ENCODE results near the gene SMIM38. TPM values are rescaled to one million over a fixed set of nuclear protein-coding genes. Genes with fewer than 3 reads are reported as not detected.
A peak's percentile ranks its signal among the peaks of the same experiment; 100 is the strongest.

SMIM38 gene
- total and polyA plus RNA-seq, 4 experiments from 2014 or later, result 0.50 to 0.70 TPM; not detected in 2

GRCh38 chr11:69156235-69156639 is 502 bp downstream of the SMIM38 start:
- peaks cover 0 to 5% (median 1%) of the 10 kb centered on the region in 4 donors for H3K4me1 Mint-ChIP-seq
- Histone ChIP-seq H3K4me3 (ENCODE audit: low read length in 2 of 2) (no peak overlapping the region), H3K27me3 (ENCODE audit: insufficient read depth, low read length) (no peaks in the 10 kb centered on the region), H3K27ac (ENCODE audit: low read depth, low read length) (no peak overlapping the region), H3K4me1 (ENCODE audit: insufficient read depth, low read length) (no peaks in the 10 kb centered on the region), H3K9me3 (ENCODE audit: control insufficient read depth in 1 of 2, low read length in 2 of 2) (no peaks in the 10 kb centered on the region), H3K36me3 (ENCODE audit: insufficient read depth, low read length) (no peaks in the 10 kb centered on the region)
- DNase-seq, result no peak
- no peaks in the 10 kb centered on the region for H3K36me3 Mint-ChIP-seq
- no peaks in the 10 kb centered on the region for H3K9me3 Mint-ChIP-seq
- ChIA-PET CTCF (ENCODE audit: partially characterized antibody) (no interaction called here), POLR2A (ENCODE audit: partially characterized antibody) (no interaction called here)
- intact Hi-C loops (cut with micrococcal nuclease), result no loop called here
- peaks cover 1 to 5% of the 10 kb centered on the region in 2 donors for H3K27me3 Mint-ChIP-seq
- peak overlapping the region in 1 of 8 donors; percentile 29 for H3K4me3 Mint-ChIP-seq
- H3K27ac Mint-ChIP-seq, result no peak overlapping the region

GRCh38 chr11:69156673-69157155 is 979 bp downstream of the SMIM38 start:
- POLR2A ChIA-PET (ENCODE audit: partially characterized antibody), result no interaction called here
- CTCF ChIA-PET (ENCODE audit: partially characterized antibody), result no interaction called here
- intact Hi-C loops (cut with micrococcal nuclease), result no loop called here
- H3K27me3 ChIP-seq (ENCODE audit: insufficient read depth, low read length), result no peaks in the 10 kb centered on the region
- no peak overlapping the region for H3K27ac Mint-ChIP-seq
- no peaks in the 10 kb centered on the region for H3K36me3 ChIP-seq (ENCODE audit: insufficient read depth, low read length)
- peaks cover 2 to 5% of the 10 kb centered on the region in 2 donors for H3K27me3 Mint-ChIP-seq
- H3K27ac ChIP-seq (ENCODE audit: low read depth, low read length), result no peak overlapping the region
- peaks cover 0 to 5% (median 1%) of the 10 kb centered on the region in 4 donors for H3K4me1 Mint-ChIP-seq
- H3K4me1 ChIP-seq (ENCODE audit: insufficient read depth, low read length), result no peaks in the 10 kb centered on the region
- H3K4me3 Mint-ChIP-seq, result peak overlapping the region in 1 of 8 donors; percentile 29
- DNase-seq, result no peak
- peaks cover 0 to 2% of the 10 kb centered on the region in 2 donors for H3K36me3 Mint-ChIP-seq
- peaks cover 0 to under 1% (median 0%) of the 10 kb centered on the region in 8 donors for H3K9me3 Mint-ChIP-seq
- no peaks in the 10 kb centered on the region for H3K9me3 ChIP-seq (ENCODE audit: control insufficient read depth in 1 of 2, low read length in 2 of 2)
- H3K4me3 ChIP-seq (ENCODE audit: low read length in 2 of 2), result no peak overlapping the region

GRCh38 chr11:69157156-69157821 is 1.6 kb downstream of the SMIM38 start:
- Histone ChIP-seq H3K9me3 (ENCODE audit: control insufficient read depth in 1 of 2, low read length in 2 of 2) (no peaks in the 10 kb centered on the region), H3K27me3 (ENCODE audit: insufficient read depth, low read length) (no peaks in the 10 kb centered on the region), H3K4me1 (ENCODE audit: insufficient read depth, low read length) (no peaks in the 10 kb centered on the region), H3K36me3 (ENCODE audit: insufficient read depth, low read length) (no peaks in the 10 kb centered on the region), H3K27ac (ENCODE audit: low read depth, low read length) (no peak overlapping the region), H3K4me3 (ENCODE audit: low read length in 2 of 2) (no peak overlapping the region)
- CTCF ChIA-PET (ENCODE audit: partially characterized antibody), result no interaction called here
- peaks cover 0 to 5% (median 1%) of the 10 kb centered on the region in 4 donors for H3K4me1 Mint-ChIP-seq
- peaks cover 0 to 2% (median 0%) of the 10 kb centered on the region in 8 donors for H3K9me3 Mint-ChIP-seq
- POLR2A ChIA-PET (ENCODE audit: partially characterized antibody), result no interaction called here
- DNase-seq, result no peak
- intact Hi-C loops (cut with micrococcal nuclease), result no loop called here
- H3K36me3 Mint-ChIP-seq, result peaks cover 0 to 3% of the 10 kb centered on the region in 2 donors
- H3K27ac Mint-ChIP-seq, result no peak overlapping the region
- H3K4me3 Mint-ChIP-seq, result peak overlapping the region in 1 of 8 donors; percentile 13
- peaks cover 2 to 5% of the 10 kb centered on the region in 2 donors for H3K27me3 Mint-ChIP-seq

- POLR2A ChIA-PET (ENCODE audit: partially characterized antibody), result no interaction called here
- peaks cover 2 to 5% of the 10 kb centered on the region in 2 donors for H3K27me3 Mint-ChIP-seq
These were observed 2.1 kb downstream of the SMIM38 start for GRCh38 chr11:69157822-69158231.

GRCh38 chr11:69158301-69159149 is 2.8 kb downstream of the SMIM38 start:
- Mint-ChIP-seq H3K4me3 (no peak overlapping the region), H3K4me1 (peaks cover 0 to 2% (median under 1%) of the 10 kb centered on the region in 4 donors), H3K27me3 (peaks cover 2 to 5% of the 10 kb centered on the region in 2 donors), H3K36me3 (peaks cover 0 to 3% of the 10 kb centered on the region in 2 donors), H3K9me3 (peaks cover 0 to 11% (median 0%) of the 10 kb centered on the region in 8 donors), H3K27ac (no peak overlapping the region)
- POLR2A ChIA-PET (ENCODE audit: partially characterized antibody), result no interaction called here
- Histone ChIP-seq H3K9me3 (ENCODE audit: control insufficient read depth in 1 of 2, low read length in 2 of 2) (no peaks in the 10 kb centered on the region), H3K36me3 (ENCODE audit: insufficient read depth, low read length) (no peaks in the 10 kb centered on the region), H3K4me1 (ENCODE audit: insufficient read depth, low read length) (no peaks in the 10 kb centered on the region), H3K27ac (ENCODE audit: low read depth, low read length) (no peak overlapping the region), H3K27me3 (ENCODE audit: insufficient read depth, low read length) (no peaks in the 10 kb centered on the region), H3K4me3 (ENCODE audit: low read length in 2 of 2) (no peak overlapping the region)
- no peak for DNase-seq
- CTCF ChIA-PET (ENCODE audit: partially characterized antibody), result no interaction called here
- intact Hi-C loops (cut with micrococcal nuclease), result no loop called here

More at GRCh38 chr11:69157822-69158231, 2.1 kb downstream of the SMIM38 start:
- no peak overlapping the region for H3K27ac Mint-ChIP-seq
- H3K4me1 Mint-ChIP-seq, result peaks cover 0 to 5% (median 1%) of the 10 kb centered on the region in 4 donors
- H3K36me3 Mint-ChIP-seq, result peaks cover 0 to 3% of the 10 kb centered on the region in 2 donors
- peak overlapping the region in 1 of 8 donors; percentile 13 for H3K4me3 Mint-ChIP-seq
- Histone ChIP-seq H3K36me3 (ENCODE audit: insufficient read depth, low read length) (no peaks in the 10 kb centered on the region), H3K4me1 (ENCODE audit: insufficient read depth, low read length) (no peaks in the 10 kb centered on the region), H3K9me3 (ENCODE audit: control insufficient read depth in 1 of 2, low read length in 2 of 2) (no peaks in the 10 kb centered on the region), H3K4me3 (ENCODE audit: low read length in 2 of 2) (no peak overlapping the region), H3K27me3 (ENCODE audit: insufficient read depth, low read length) (no peaks in the 10 kb centered on the region), H3K27ac (ENCODE audit: low read depth, low read length) (no peak overlapping the region)
- no peak for DNase-seq
- peaks cover 0 to 5% (median 0%) of the 10 kb centered on the region in 8 donors for H3K9me3 Mint-ChIP-seq
- intact Hi-C loops (cut with micrococcal nuclease), result no loop called here
- CTCF ChIA-PET (ENCODE audit: partially characterized antibody), result no interaction called here

- Mint-ChIP-seq H3K4me3 (no peak overlapping the region), H3K36me3 (peaks cover 0 to 3% of the 10 kb centered on the region in 2 donors), H3K27me3 (peaks cover 2 to 7% of the 10 kb centered on the region in 2 donors), H3K9me3 (peaks cover 0 to 16% (median 2%) of the 10 kb centered on the region in 8 donors), H3K4me1 (peaks cover 0 to 2% (median 0%) of the 10 kb centered on the region in 4 donors), H3K27ac (no peak overlapping the region)
- Histone ChIP-seq H3K36me3 (ENCODE audit: insufficient read depth, low read length) (no peaks in the 10 kb centered on the region), H3K4me3 (ENCODE audit: low read length in 2 of 2) (no peak overlapping the region), H3K4me1 (ENCODE audit: insufficient read depth, low read length) (no peaks in the 10 kb centered on the region), H3K9me3 (ENCODE audit: control insufficient read depth in 1 of 2, low read length in 2 of 2) (no peaks in the 10 kb centered on the region), H3K27ac (ENCODE audit: low read depth, low read length) (no peak overlapping the region), H3K27me3 (ENCODE audit: insufficient read depth, low read length) (no peaks in the 10 kb centered on the region)
- ChIA-PET POLR2A (ENCODE audit: partially characterized antibody) (no interaction called here), CTCF (ENCODE audit: partially characterized antibody) (no interaction called here)
- no peak for DNase-seq
- intact Hi-C loops (cut with micrococcal nuclease), result no loop called here
These were observed 3.6 kb downstream of the SMIM38 start for GRCh38 chr11:69159150-69159852.
